Kidney epithelial cell (primary cell): ENCODE measurements around the gene COBL. TPM values are rescaled to one million over a fixed set of nuclear protein-coding genes. Genes with fewer than 3 reads are reported as not detected.

ENCODE experiments used
- DNase-seq: peaks from one replicate; pipeline ENCODE4 v3.0.0-alpha.2; 2010; ENCODE audit warnings: low read depth
- H3K27me3 ChIP-seq: 2 replicates; pipeline ENCODE4 v1.6.0; 2011; ENCODE audit warnings: low read length; ENCODE audit not compliant: control insufficient read depth, insufficient read depth
- H3K36me3 ChIP-seq: 2 replicates; pipeline ENCODE4 v1.5.1; 2011; ENCODE audit warnings: low read length; ENCODE audit not compliant: control insufficient read depth, insufficient read depth
- H3K4me3 ChIP-seq: 2 replicates; pipeline ENCODE4 v1.5.1; 2011; ENCODE audit warnings: low read depth, mild to moderate bottlenecking, control low read depth, low read length
- CTCF ChIP-seq: IDR thresholded peaks from 2 replicates; pipeline ENCODE4 v1.5.1; 2011; ENCODE audit warnings: mild to moderate bottlenecking, moderate library complexity, low read length, control low read depth, inconsistent platforms; ENCODE audit not compliant: insufficient read depth, poor library complexity, severe bottlenecking
- total RNA-seq: library from RNA; depleted of rRNA; stranded (reverse); fragments of >200 nt; gene quantifications from 2 replicates; pipeline ENCODE4 v1.2.3, GENCODE V29; 2015

COBL gene
- total RNA-seq, 1 donor from 2014 or later: 7.1 TPM

DNA sequence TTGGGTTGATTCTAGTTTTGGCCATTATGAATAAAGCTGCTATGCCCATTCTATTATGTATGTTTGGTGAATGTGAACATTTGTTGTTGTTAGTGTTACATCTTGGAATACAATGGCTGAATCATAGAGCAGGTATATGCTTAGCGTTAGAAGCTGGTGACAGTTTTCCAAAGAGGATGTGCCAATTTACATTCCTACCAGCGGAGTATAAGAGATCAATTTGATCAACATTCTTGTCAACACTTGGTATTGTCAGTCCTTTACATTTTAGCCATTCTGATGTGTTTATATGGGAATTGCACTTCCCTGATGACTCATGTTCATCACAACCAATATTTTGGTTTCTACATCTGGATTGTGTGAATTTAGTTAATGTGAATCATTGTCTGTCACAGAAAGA lies 37.8 kb upstream of the COBL start:
- TF ChIP-seq CTCF: no peak
- Histone ChIP-seq H3K27me3 (no peaks in the 10 kb centered on the region), H3K36me3 (no peaks in the 10 kb centered on the region), H3K4me3 (no peak overlapping the region)
- DNase-seq: no peak

GRCh38 chr7:51352174-51353100 lies 35.8 kb upstream of the COBL start:
- H3K36me3 ChIP-seq: no peaks in the 10 kb centered on the region
- H3K4me3 ChIP-seq: no peak overlapping the region
- no peak for TF ChIP-seq CTCF
- no peaks in the 10 kb centered on the region for H3K27me3 ChIP-seq
- no peak for DNase-seq

- Histone ChIP-seq H3K4me3 (no peak overlapping the region), H3K27me3 (no peaks in the 10 kb centered on the region), H3K36me3 (no peaks in the 10 kb centered on the region)
- no peak for DNase-seq
- no peak for TF ChIP-seq CTCF
Measured at GRCh38 chr7:51351661-51352060, 35.1 kb upstream of the COBL start.

DNA sequence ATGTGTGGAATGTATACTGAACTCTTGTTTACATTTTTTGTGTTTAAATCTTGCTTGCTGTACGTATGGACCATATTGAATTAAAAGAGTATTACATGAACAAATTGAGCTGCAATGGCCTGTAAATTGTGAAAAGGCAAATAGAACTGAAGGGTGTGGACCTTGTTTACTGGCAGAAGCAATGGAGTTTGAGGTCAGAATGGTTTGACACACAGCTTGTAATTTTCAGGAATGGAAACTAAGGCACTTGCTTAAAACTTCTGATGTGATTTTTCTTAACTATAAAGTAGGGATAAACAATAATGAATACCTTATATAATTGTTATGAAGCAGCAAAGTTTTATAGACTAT lies 33.9 kb upstream of the COBL start:
- TF ChIP-seq CTCF: no peak
- no peaks in the 10 kb centered on the region for H3K36me3 ChIP-seq
- no peak for DNase-seq
- no peak overlapping the region for H3K4me3 ChIP-seq
- no peaks in the 10 kb centered on the region for H3K27me3 ChIP-seq

- TF ChIP-seq CTCF: no peak
- Histone ChIP-seq H3K36me3 (no peaks in the 10 kb centered on the region), H3K4me3 (no peak overlapping the region), H3K27me3 (no peaks in the 10 kb centered on the region)
- no peak for DNase-seq
Measured at GRCh38 chr7:51349820-51350545, 33.4 kb upstream of the COBL start.
